Endothelial cell of umbilical vein (primary cell): ENCODE measurements around the gene ASIC1. TPM values are rescaled to one million over a fixed set of nuclear protein-coding genes. Genes with fewer than 3 reads are reported as not detected.

Source experiments
- BruUV-seq: library from RNA; stranded (reverse); fragments of 400-500 nt; replicated peaks from 2 replicates; lab custom pipeline; 2021; lab: Mats Ljungman, UMichigan
- CTCF ChIA-PET: fragments of 300-600, 350-600 bp; sonication (Branson Sonifier 250); formaldehyde crosslinking; loops from one replicate; lab custom pipeline; 2021; ENCODE audit warnings: antibody characterized with exemption, inconsistent platforms; lab: Charles Lee
- POLR2A ChIA-PET: fragments of 300-600, 350-600 bp; sonication (Branson Sonifier 250); formaldehyde crosslinking; loops from one replicate; lab custom pipeline; 2021; ENCODE audit warnings: antibody characterized with exemption, inconsistent platforms; lab: Charles Lee
- DNase-seq: peaks from one replicate; pipeline ENCODE4 v3.0.0-alpha.2; 2011; ENCODE audit warnings: low read depth, low spot score
- FAIRE-seq: peaks from 2 replicates; lab custom pipeline; 2011; peaks lifted over from hg19 to GRCh38; lab: Jason Lieb, UNC
- H2AFZ ChIP-seq: 2 replicates; pipeline ENCODE4 v1.6.0; 2012; ENCODE audit warnings: low read depth, low read length, control low read depth, inconsistent platforms
- H3K27ac ChIP-seq: 2 replicates; pipeline ENCODE4 v1.5.1; 2011; ENCODE audit warnings: low read depth, mild to moderate bottlenecking, control low read depth, low read length, moderate library complexity; ENCODE audit not compliant: insufficient read depth
- H3K27me3 ChIP-seq, 2 experiments: 2 replicates each; pipeline versions ENCODE4 v1.6.0 to v1.6.1; 2011; ENCODE audit warnings: low read length in 2 of 2, mixed read lengths in 1 of 2; ENCODE audit not compliant: control insufficient read depth in 2 of 2, insufficient read depth in 2 of 2
- H3K36me3 ChIP-seq, 2 experiments: 2 replicates in 1 of 2; 3 replicates in 1 of 2; pipeline ENCODE4 v1.5.1; 2011; ENCODE audit warnings: low read length in 2 of 2, mild to moderate bottlenecking in 1 of 2, moderate library complexity in 1 of 2; ENCODE audit not compliant: control insufficient read depth in 2 of 2, insufficient read depth in 2 of 2; ENCODE audit errors: extremely low read depth in 1 of 2
- H3K4me1 ChIP-seq: 3 replicates; pipeline ENCODE4 v1.5.1; 2011; ENCODE audit warnings: mild to moderate bottlenecking, low read length; ENCODE audit not compliant: control insufficient read depth, insufficient read depth; ENCODE audit errors: extremely low read depth
- H3K4me2 ChIP-seq: 2 replicates; pipeline ENCODE4 v1.6.1; 2011; ENCODE audit warnings: low read length, control low read depth, mixed read lengths; ENCODE audit not compliant: insufficient read depth
- H3K4me3 ChIP-seq, 3 experiments: fragments of 200-600 bp in 1 of 3; sonication (generic), shearing (Covaris generic) in 1 of 3; replicated peaks in 1 of 3; 2 replicates each; pipeline ENCODE4 v1.5.1; 2011 to 2016; ENCODE audit warnings: control low read depth in 3 of 3, low read length in 3 of 3, mild to moderate bottlenecking in 2 of 3, inconsistent platforms in 1 of 3, low read depth in 1 of 3, moderate library complexity in 1 of 3; ENCODE audit not compliant: insufficient read depth in 1 of 3
- H3K79me2 ChIP-seq: 2 replicates; pipeline ENCODE4 v1.6.0; 2012; ENCODE audit warnings: low read length, inconsistent platforms; ENCODE audit not compliant: control insufficient read depth, insufficient read depth
- H3K9ac ChIP-seq: replicated peaks from 2 replicates; pipeline ENCODE3; 2011; ENCODE audit warnings: low read length, control low read depth; ENCODE audit not compliant: insufficient read depth; ENCODE audit errors: extremely low read depth
- H3K9me1 ChIP-seq: replicated peaks from 3 replicates; pipeline ENCODE4 v1.6.0; 2011; ENCODE audit warnings: mild to moderate bottlenecking, low read length; ENCODE audit not compliant: control insufficient read depth, insufficient read depth; ENCODE audit errors: extremely low read depth
- H3K9me3 ChIP-seq: replicated peaks from 2 replicates; pipeline ENCODE4 v1.5.1; 2012; ENCODE audit warnings: low read length, inconsistent platforms; ENCODE audit not compliant: control insufficient read depth, insufficient read depth
- H4K20me1 ChIP-seq: replicated peaks from 2 replicates; pipeline ENCODE3; 2011; ENCODE audit warnings: mild to moderate bottlenecking, low read length; ENCODE audit not compliant: control insufficient read depth, insufficient read depth; ENCODE audit errors: extremely low read depth
- EZH2 ChIP-seq: IDR thresholded peaks from 2 replicates; pipeline ENCODE4 v1.6.1; 2012; ENCODE audit warnings: borderline replicate concordance, low read depth, mild to moderate bottlenecking, moderate library complexity, low read length, inconsistent platforms; ENCODE audit not compliant: severe bottlenecking
- GATA2 ChIP-seq: IDR thresholded peaks from 2 replicates; pipeline ENCODE4 v1.7.0; 2011; ENCODE audit warnings: low read depth, mild to moderate bottlenecking, moderate library complexity, mixed read lengths, low read length; ENCODE audit not compliant: insufficient read length, insufficient read depth
- POLR2A ChIP-seq: IDR thresholded peaks from 2 replicates; pipeline ENCODE4 v1.6.1; 2012; ENCODE audit warnings: low read depth, mild to moderate bottlenecking, control low read depth, low read length
- dilution Hi-C: fragments of 300-500 bp; cut with MboI; formaldehyde crosslinking; loops from one replicate; pipeline ENCODE4 v1.15.0; 2019; ENCODE audit warnings: low sequenced_read_pairs; ENCODE audit not compliant: extremely low pct_ligation_motif_present
- intact Hi-C: fragments of 100-400 bp; cut with micrococcal nuclease; formaldehyde crosslinking; loops from one replicate; pipeline ENCODE4 v1.10.0; 2022
- polyA plus RNA-seq, 4 experiments: library from polyadenylated mRNA; depleted of rRNA in 3 of 4; stranded (reverse) in 3 of 4; unstranded in 1 of 4; fragments of >200 nt; gene quantifications; 2 replicates each; pipeline versions ENCODE4 v1.2.1 to v1.2.3, GENCODE V29; 2011 to 2012; ENCODE audit warnings: missing spikeins in 1 of 4
- total RNA-seq: library from RNA; stranded (reverse); gene quantifications from 2 replicates; pipeline ENCODE4 v1.2.3, GENCODE V29; 2021
- TF ChIP-seq, protein P1 (sequence below), 2 donors: IDR thresholded peaks; 1 replicate in 1 of 2; 2 replicates in 1 of 2; pipeline ENCODE4 v1.5.1; 2011; ENCODE audit warnings: low read length in 2 of 2, mild to moderate bottlenecking in 2 of 2, moderate library complexity in 2 of 2, control low read depth in 1 of 2, inconsistent platforms in 1 of 2, low read depth in 1 of 2; ENCODE audit not compliant: insufficient read depth in 1 of 2; ENCODE audit errors: extremely low read depth in 1 of 2

The ASIC1 gene
- total and polyA plus RNA-seq, 2 donors (not counting 3 experiments of a cell fraction or from before 2014, with no cell fraction given): 0.53 to 0.66 TPM

DNA sequence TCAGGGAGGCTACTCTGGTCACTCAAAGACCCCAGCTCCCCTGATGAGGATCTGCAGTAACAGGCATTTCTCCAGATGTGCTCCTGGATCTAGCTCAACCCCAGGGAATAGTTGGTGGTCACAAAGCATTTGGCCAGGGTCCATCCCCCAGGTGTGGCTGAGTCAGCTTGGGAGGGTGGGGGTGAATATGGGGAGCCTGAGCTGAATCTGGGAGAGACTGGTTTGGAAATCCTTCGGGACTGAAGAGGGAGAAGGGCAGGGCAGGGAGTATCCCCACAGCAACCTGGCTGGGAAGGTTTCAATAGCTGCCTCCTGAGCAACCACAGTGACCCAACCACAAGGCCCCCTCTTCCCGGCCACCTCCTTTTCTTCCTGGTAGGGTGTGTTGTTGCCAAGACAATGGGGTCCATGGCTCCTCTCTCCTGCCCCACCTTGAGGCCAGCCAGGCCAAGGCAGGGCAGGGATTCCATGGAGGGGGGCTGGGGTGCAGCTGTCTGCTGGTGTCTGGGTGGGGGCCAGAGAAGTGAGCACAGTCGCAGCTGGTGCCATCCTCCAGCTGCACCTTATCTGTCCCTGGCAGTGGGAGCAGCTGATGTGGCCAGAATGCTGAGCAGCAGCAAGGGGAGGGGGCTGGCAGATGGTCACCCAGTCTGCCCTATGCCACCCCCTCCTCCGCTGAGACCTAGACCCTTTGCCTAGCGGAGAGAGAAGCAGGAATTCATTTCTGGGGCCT lies 5.5 kb downstream of the ASIC1 start:
- Histone ChIP-seq H4K20me1 (no peaks in the 10 kb centered on the region), H3K27me3 (peaks cover 46 to 48% of the 10 kb centered on the region in 2 experiments), H3K4me3 (no peak overlapping the region), H2AFZ (no peak overlapping the region), H3K4me1 (no peaks in the 10 kb centered on the region), H3K36me3 (no peaks in the 10 kb centered on the region), H3K79me2 (no peaks in the 10 kb centered on the region), H3K9ac (no peak overlapping the region), H3K27ac (no peak overlapping the region), H3K4me2 (no peak overlapping the region), H3K9me1 (no peaks in the 10 kb centered on the region), H3K9me3 (no peaks in the 10 kb centered on the region)
- dilution Hi-C loops: loop anchor here (25.0 kb wide), 1 partner anchor 101 kb away; the partner anchor contains the start of genes AQP2, AQP5 and AQP6
- no TSS peak for BruUV-seq
- FAIRE-seq (no peak), DNase-seq (no peak)
- ChIA-PET CTCF (interaction anchor here (0.6 to 12.1 kb wide), 5 partner anchors 8 to 95 kb away, joined by 4 to 317 read pairs (median 15); partner anchors contain the start of gene AQP6), POLR2A (no interaction called here)
- TF ChIP-seq, protein P1, sequence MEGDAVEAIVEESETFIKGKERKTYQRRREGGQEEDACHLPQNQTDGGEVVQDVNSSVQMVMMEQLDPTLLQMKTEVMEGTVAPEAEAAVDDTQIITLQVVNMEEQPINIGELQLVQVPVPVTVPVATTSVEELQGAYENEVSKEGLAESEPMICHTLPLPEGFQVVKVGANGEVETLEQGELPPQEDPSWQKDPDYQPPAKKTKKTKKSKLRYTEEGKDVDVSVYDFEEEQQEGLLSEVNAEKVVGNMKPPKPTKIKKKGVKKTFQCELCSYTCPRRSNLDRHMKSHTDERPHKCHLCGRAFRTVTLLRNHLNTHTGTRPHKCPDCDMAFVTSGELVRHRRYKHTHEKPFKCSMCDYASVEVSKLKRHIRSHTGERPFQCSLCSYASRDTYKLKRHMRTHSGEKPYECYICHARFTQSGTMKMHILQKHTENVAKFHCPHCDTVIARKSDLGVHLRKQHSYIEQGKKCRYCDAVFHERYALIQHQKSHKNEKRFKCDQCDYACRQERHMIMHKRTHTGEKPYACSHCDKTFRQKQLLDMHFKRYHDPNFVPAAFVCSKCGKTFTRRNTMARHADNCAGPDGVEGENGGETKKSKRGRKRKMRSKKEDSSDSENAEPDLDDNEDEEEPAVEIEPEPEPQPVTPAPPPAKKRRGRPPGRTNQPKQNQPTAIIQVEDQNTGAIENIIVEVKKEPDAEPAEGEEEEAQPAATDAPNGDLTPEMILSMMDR (IDR thresholded peaks at IDR 0.05; ENCODE audit: extremely low read depth in 1 of 2, insufficient read depth in 1 of 2, low read depth in 1 of 2, low read length in 2 of 2): no peak
- TF ChIP-seq GATA2: no peak
- no peak for TF ChIP-seq POLR2A
- TF ChIP-seq EZH2: no peak
- intact Hi-C loops: no loop called here
